Neural cell (in vitro differentiated cells): ENCODE data around the gene CCDC190. TPM values are rescaled to one million over a fixed set of nuclear protein-coding genes. Genes with fewer than 3 reads are reported as not detected.

Experiments
- H2AFZ ChIP-seq: fragments of 200-600, 300-800 bp; sonication (generic), shearing (Covaris generic); 2 replicates; pipeline ENCODE4 v1.6.0; 2014; ENCODE audit warnings: low read depth, mild to moderate bottlenecking, antibody characterized with exemption, low read length, moderate library complexity
- H3F3A ChIP-seq: fragments of 200-600 bp; shearing (Covaris generic); 2 replicates; pipeline ENCODE4 v1.6.1; 2016; ENCODE audit warnings: mild to moderate bottlenecking, moderate library complexity, mixed read lengths, antibody characterized with exemption, low read length; ENCODE audit not compliant: insufficient read depth, poor library complexity, severe bottlenecking
- H3K27ac ChIP-seq: fragments of 200-600, 300-800 bp; sonication (generic), shearing (Covaris generic); 2 replicates; pipeline ENCODE4 v1.5.1; 2014; ENCODE audit warnings: mild to moderate bottlenecking, low read length, moderate library complexity
- H3K27me3 ChIP-seq: fragments of 300-800, 200-600 bp; sonication (generic), shearing (Covaris generic); 2 replicates; pipeline ENCODE4 v1.6.0; 2014; ENCODE audit warnings: mild to moderate bottlenecking, low read depth, low read length, moderate library complexity; ENCODE audit not compliant: insufficient read depth
- H3K36me3 ChIP-seq: fragments of 300-800, 200-600 bp; sonication (generic), shearing (Covaris generic); 2 replicates; pipeline ENCODE4 v1.5.1; 2014; ENCODE audit warnings: mild to moderate bottlenecking, antibody characterized with exemption, low read length, moderate library complexity; ENCODE audit not compliant: insufficient read depth
- H3K4me2 ChIP-seq: fragments of 300-800, 200-600 bp; sonication (generic), shearing (Covaris generic); 2 replicates; pipeline ENCODE4 v1.6.0; 2014; ENCODE audit warnings: mild to moderate bottlenecking, low read length
- H3K4me3 ChIP-seq: fragments of 300-800, 200-600 bp; sonication (generic), shearing (Covaris generic); 2 replicates; pipeline ENCODE4 v1.5.1; 2014; ENCODE audit warnings: mild to moderate bottlenecking, low read length, moderate library complexity
- H3K79me2 ChIP-seq: fragments of 200-600 bp; shearing (Covaris generic); replicated peaks from 2 replicates; pipeline ENCODE4 v1.6.0; 2014; ENCODE audit warnings: mild to moderate bottlenecking, low read length, moderate library complexity; ENCODE audit not compliant: insufficient read depth
- H3K9ac ChIP-seq: fragments of 300-800, 200-600 bp; sonication (generic), shearing (Covaris generic); 2 replicates; pipeline ENCODE4 v1.6.1; 2016; ENCODE audit warnings: mild to moderate bottlenecking, low read length, mixed read lengths
- H3K9me2 ChIP-seq: fragments of 200-600 bp; shearing (Covaris generic); 2 replicates; pipeline ENCODE4 v1.6.1; 2016; ENCODE audit warnings: mild to moderate bottlenecking, low read length, mixed read lengths; ENCODE audit not compliant: insufficient read depth
- H3K9me3 ChIP-seq: fragments of 200-600, 300-800 bp; sonication (generic), shearing (Covaris generic); 2 replicates; pipeline ENCODE4 v1.6.1; 2016; ENCODE audit warnings: mild to moderate bottlenecking, mixed run types, low read length, moderate library complexity, mixed read lengths
- H4K20me1 ChIP-seq: fragments of 200-600 bp; shearing (Covaris generic); 2 replicates; pipeline ENCODE4 v1.6.1; 2016; ENCODE audit warnings: mild to moderate bottlenecking, mixed run types; ENCODE audit not compliant: insufficient read depth
- EP300 ChIP-seq: fragments of 450-650 bp; conservative IDR thresholded peaks from 2 replicates; pipeline ENCODE4 v1.6.1; 2014; ENCODE audit warnings: antibody characterized with exemption, mild to moderate bottlenecking, moderate library complexity; ENCODE audit not compliant: poor library complexity, severe bottlenecking
- EZH2 ChIP-seq: fragments of 200-600, 300-800 bp; shearing (Covaris generic), sonication (generic); IDR thresholded peaks from 2 replicates; pipeline ENCODE4 v1.6.1; 2014; ENCODE audit warnings: antibody characterized with exemption, low read length, borderline replicate concordance, mild to moderate bottlenecking; ENCODE audit not compliant: insufficient read depth, poor library complexity, severe bottlenecking
- MXI1 ChIP-seq: fragments of 450-650 bp; conservative IDR thresholded peaks from 2 replicates; pipeline ENCODE4 v1.6.1; 2014; ENCODE audit warnings: antibody characterized with exemption, mild to moderate bottlenecking; ENCODE audit not compliant: poor library complexity, severe bottlenecking
- POLR2AphosphoS5 ChIP-seq: IDR thresholded peaks from 2 replicates; pipeline ENCODE4 v1.6.1; 2012
- RAD21 ChIP-seq: fragments of 450-650 bp; conservative IDR thresholded peaks from 2 replicates; pipeline ENCODE4 v1.6.1; 2014; ENCODE audit warnings: antibody characterized with exemption, mild to moderate bottlenecking, moderate library complexity
- SMC3 ChIP-seq: fragments of 450-650 bp; conservative IDR thresholded peaks from 2 replicates; pipeline ENCODE4 v1.6.1; 2014; ENCODE audit warnings: antibody characterized with exemption, mild to moderate bottlenecking, moderate library complexity; ENCODE audit not compliant: poor library complexity
- TAF1 ChIP-seq: IDR thresholded peaks from 2 replicates; pipeline ENCODE4 v1.6.1; 2012; ENCODE audit warnings: low read depth
- polyA plus RNA-seq: library from polyadenylated mRNA; depleted of rRNA; stranded (reverse); fragments of >200 nt; gene quantifications from 2 replicates; pipeline ENCODE4 v1.2.3, GENCODE V29; 2014
- TF ChIP-seq, protein P1 (sequence below): fragments of 450-650 bp; IDR thresholded peaks from 2 replicates; pipeline ENCODE4 v1.5.1; 2014; ENCODE audit warnings: antibody characterized with exemption, mild to moderate bottlenecking, moderate library complexity; ENCODE audit not compliant: poor library complexity, severe bottlenecking
- TF ChIP-seq, protein P2 (sequence below): IDR thresholded peaks from 2 replicates; pipeline ENCODE4 v1.6.1; 2012; ENCODE audit warnings: borderline replicate concordance

Gene CCDC190
- polyA plus RNA-seq, 1 donor from 2014 or later, result not detected

DNA sequence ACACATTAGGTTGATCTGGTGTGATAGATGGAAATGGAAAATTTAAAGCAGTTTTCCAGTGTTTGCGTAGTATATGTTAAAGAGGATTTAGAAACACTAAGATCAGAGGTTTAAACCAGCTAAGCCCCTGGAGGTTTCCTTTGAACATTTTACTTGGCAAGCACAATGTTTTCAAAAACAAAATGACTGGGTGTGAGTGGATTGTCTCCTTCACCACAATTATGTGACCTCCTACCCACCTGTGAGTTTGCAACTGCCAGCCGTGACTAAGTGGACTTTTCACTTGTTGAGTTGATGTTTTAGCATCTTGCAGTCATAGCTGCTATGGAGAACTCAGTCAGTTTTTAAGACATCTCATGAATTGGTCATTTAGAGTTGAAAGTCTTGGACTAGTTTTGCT, 4.7 kb downstream of the CCDC190 start:
- Histone ChIP-seq H3K4me2 (no peak overlapping the region), H3K4me3 (no peak overlapping the region), H3K9me2 (no peaks in the 10 kb centered on the region), H3K9ac (no peak overlapping the region), H3F3A (no peaks in the 10 kb centered on the region), H2AFZ (no peak overlapping the region), H3K9me3 (no peaks in the 10 kb centered on the region), H3K27ac (no peak overlapping the region), H3K27me3 (no peaks in the 10 kb centered on the region), H3K79me2 (no peaks in the 10 kb centered on the region), H3K36me3 (no peaks in the 10 kb centered on the region), H4K20me1 (no peaks in the 10 kb centered on the region)
- no peak for TF ChIP-seq TAF1
- TF ChIP-seq SMC3, result no peak
- TF ChIP-seq EZH2, result no peak
- no peak for TF ChIP-seq EP300
- TF ChIP-seq POLR2AphosphoS5, result no peak
- TF ChIP-seq, protein P1, sequence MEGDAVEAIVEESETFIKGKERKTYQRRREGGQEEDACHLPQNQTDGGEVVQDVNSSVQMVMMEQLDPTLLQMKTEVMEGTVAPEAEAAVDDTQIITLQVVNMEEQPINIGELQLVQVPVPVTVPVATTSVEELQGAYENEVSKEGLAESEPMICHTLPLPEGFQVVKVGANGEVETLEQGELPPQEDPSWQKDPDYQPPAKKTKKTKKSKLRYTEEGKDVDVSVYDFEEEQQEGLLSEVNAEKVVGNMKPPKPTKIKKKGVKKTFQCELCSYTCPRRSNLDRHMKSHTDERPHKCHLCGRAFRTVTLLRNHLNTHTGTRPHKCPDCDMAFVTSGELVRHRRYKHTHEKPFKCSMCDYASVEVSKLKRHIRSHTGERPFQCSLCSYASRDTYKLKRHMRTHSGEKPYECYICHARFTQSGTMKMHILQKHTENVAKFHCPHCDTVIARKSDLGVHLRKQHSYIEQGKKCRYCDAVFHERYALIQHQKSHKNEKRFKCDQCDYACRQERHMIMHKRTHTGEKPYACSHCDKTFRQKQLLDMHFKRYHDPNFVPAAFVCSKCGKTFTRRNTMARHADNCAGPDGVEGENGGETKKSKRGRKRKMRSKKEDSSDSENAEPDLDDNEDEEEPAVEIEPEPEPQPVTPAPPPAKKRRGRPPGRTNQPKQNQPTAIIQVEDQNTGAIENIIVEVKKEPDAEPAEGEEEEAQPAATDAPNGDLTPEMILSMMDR, result no peak
- TF ChIP-seq MXI1, result no peak
- TF ChIP-seq, protein P2, sequence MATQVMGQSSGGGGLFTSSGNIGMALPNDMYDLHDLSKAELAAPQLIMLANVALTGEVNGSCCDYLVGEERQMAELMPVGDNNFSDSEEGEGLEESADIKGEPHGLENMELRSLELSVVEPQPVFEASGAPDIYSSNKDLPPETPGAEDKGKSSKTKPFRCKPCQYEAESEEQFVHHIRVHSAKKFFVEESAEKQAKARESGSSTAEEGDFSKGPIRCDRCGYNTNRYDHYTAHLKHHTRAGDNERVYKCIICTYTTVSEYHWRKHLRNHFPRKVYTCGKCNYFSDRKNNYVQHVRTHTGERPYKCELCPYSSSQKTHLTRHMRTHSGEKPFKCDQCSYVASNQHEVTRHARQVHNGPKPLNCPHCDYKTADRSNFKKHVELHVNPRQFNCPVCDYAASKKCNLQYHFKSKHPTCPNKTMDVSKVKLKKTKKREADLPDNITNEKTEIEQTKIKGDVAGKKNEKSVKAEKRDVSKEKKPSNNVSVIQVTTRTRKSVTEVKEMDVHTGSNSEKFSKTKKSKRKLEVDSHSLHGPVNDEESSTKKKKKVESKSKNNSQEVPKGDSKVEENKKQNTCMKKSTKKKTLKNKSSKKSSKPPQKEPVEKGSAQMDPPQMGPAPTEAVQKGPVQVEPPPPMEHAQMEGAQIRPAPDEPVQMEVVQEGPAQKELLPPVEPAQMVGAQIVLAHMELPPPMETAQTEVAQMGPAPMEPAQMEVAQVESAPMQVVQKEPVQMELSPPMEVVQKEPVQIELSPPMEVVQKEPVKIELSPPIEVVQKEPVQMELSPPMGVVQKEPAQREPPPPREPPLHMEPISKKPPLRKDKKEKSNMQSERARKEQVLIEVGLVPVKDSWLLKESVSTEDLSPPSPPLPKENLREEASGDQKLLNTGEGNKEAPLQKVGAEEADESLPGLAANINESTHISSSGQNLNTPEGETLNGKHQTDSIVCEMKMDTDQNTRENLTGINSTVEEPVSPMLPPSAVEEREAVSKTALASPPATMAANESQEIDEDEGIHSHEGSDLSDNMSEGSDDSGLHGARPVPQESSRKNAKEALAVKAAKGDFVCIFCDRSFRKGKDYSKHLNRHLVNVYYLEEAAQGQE, result no peak
- TF ChIP-seq RAD21, result no peak

DNA sequence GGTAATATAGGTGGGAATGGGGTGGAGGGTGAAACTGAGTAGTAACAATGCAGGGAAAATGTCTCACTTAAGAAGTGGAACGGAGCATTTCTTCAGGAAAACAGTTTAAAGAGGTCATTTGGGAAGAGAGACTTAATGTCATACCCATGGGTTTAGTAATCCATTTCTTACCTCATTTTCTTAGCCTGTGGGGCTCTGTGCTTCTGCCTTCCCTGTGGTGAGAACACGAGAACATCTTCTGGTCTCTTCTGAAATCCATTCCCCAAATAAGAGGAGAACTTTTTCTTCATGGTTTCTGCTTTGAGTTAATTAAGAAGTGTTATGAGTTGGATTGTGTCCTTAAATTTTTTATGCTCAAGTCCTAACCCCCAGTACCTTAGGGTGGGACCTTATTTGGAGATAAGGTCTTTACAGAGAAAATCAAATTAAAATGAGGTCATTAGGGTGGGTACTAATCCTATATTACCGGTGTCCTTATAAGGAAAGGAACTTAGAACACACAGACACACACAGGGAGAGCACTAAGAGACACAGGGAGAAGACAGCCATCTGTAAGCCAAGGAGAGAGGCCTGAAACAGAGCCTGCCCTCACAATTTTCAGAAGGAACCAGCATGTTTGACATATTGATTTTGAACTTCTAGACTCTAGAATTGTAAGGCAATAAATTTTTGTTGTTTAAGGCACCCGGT, 5.4 kb downstream of the CCDC190 start:
- Histone ChIP-seq H3F3A (no peaks in the 10 kb centered on the region), H2AFZ (no peak overlapping the region), H3K27me3 (no peaks in the 10 kb centered on the region), H3K9ac (no peak overlapping the region), H3K9me3 (no peaks in the 10 kb centered on the region), H3K27ac (no peak overlapping the region), H4K20me1 (no peaks in the 10 kb centered on the region), H3K79me2 (no peaks in the 10 kb centered on the region), H3K36me3 (no peaks in the 10 kb centered on the region), H3K9me2 (no peaks in the 10 kb centered on the region), H3K4me2 (no peak overlapping the region), H3K4me3 (no peak overlapping the region)
- TF ChIP-seq, protein P1, result no peak
- TF ChIP-seq, protein P2, result no peak
- TF ChIP-seq EP300, result no peak
- TF ChIP-seq MXI1, result no peak
- no peak for TF ChIP-seq EZH2
- no peak for TF ChIP-seq SMC3
